Measurements from ENCODE around the gene FAM83E.
"Not testable (repeated sequence)": the region's sequence is repeated elsewhere in the genome, so short reads cannot be mapped to it uniquely, and the experiment has no call there.

FAM83E gene

GRCh38 chr19:48614436-48615230 is at the start of gene FAM83E:
TSS of gene FAM83E (minus strand) at chr19:48615076. CDS start at chr19:48613372, 1,704 bp downstream.
- no peak for FAIRE-seq

DNA sequence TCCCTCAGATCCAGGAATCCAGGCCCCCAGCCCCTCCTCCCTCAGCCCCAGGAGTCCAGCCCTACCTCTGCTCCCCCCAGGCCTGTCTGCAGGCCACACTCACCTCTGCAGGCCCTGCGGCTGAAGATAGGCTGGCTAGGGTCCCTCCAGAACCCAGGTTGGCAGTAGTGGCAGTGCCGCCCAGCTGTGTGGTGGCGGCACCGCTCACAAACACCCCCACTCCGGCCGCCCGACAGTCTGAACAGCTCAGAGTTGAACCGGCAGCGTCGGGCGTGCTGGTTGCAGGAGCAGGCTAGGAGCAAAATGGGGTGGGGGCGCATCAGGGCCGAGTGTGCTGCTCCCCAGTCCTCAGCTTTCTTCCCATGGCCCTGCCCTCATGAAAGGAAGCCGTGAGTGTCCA is 49.6 kb upstream of the FAM83E start:
- FAIRE-seq = no peak

DNA sequence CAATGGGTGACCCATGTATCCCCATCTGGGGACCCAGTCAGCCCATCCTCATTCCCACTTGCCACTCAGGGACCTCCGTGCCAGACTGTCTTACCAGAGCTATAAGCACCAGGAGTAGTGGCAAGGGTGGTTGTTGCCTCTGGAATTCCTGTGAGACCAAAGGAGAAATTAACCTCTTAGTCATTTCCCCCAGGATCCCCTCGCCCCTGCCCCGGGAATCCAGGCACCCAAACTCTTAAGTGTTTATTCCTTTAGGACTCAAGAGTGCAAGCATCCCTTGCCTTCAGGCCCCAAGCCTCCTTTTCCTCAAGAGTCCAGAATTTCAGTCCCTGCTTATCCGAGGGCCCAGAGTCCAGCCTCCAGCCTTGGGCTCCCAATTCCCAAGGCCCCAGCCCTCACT is 48.8 kb upstream of the FAM83E start:
- FAIRE-seq = no peak

- no peak for FAIRE-seq
Measured at GRCh38 chr19:48661711-48662090, 46.8 kb upstream of the FAM83E start.

GRCh38 chr19:48660852-48661710 is 46.2 kb upstream of the FAM83E start:
- peak; percentile 99 for FAIRE-seq

DNA sequence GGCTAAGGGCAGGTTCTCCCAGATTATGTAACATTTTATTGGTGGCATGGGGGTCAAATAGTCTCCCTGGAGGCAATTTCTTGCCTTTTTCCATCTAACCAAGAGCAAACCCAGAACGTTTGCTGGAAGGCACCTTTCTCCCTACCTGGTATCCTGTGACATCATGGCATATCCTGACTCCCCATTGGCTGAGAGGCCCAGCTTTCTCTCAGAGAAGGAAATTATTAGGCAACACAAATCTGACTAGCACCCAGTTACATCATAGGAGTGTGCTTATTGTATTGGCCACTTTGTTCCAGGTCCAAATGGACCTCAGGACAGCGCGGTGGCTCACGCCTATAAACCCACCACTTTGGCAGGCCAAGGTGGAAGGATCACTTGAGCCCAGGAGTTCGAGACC is 44.9 kb upstream of the FAM83E start:
- no peak for FAIRE-seq

- FAIRE-seq = no peak
Measured at GRCh38 chr19:48658483-48658882, 43.6 kb upstream of the FAM83E start.

- FAIRE-seq = not testable (repeated sequence)
Measured at GRCh38 chr19:48657828-48658227, 43.0 kb upstream of the FAM83E start.

DNA sequence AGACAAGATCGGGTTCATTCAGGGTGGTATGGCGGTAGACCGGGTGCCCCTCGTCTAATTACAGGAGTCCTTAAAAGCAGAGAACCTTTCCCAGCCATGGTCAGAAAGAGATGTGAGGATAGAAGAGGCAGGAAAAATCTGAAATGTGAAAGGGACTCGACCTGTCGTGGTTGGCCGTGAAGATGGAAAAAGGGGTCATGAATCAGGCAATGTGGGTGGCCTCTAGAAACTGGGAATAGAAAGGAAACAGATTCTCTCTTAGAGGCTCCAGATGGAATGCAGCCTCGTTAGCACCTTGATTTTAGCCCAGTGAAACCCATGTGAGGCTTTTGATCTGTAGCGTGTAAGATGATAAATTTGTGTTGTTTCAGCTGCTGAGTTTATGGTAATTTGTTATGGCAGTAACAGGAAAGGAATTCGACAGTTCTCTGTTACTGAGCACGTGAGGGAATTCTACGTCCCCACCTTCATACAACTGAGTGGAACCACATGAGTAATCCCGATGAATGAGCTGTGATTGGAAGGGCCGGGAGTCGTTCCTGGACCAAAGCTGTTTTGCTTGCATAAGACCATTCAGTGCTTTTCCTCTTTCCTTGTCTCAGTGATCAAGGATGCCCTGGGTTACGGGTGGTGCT is 42.1 kb upstream of the FAM83E start:
- no peak for FAIRE-seq

DNA sequence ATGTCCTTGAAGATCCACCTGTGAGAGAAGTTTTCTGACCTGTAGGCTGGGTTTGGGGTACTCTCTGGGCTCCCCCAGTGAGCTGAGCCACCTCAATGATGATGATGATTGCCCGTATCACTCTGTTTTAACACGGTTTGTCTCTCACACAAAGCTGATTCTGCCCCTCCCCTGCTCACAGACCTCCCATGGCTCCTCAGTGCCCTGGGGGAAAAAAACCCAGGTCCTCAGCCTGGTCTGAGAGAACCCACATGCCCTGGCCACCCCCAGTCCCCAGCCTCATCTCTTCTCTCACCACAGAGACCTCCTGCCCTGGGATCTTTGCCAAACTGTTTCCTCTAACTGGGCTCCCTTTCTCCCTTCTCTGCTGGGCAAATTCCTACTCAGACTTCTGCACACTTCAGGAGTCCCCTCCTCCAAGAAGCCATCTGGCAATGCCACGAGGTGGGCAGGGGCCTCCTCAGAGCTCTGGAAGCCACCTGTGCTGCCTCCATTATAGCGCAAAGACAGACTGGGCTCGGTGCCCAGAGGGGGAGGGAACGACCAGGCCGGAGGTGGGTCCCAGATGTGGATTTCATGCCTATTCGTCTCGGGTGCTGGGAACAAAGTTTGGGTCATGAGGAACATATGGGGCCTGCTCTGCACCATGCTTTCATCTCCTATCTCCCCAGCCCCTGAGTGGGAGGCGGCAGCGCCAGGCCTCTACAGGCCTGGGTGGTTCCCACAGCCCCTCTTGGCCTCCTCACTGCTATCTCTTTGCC is 39.6 kb upstream of the FAM83E start:
- FAIRE-seq = no peak

GRCh38 chr19:48651683-48652048 is 36.8 kb upstream of the FAM83E start:
- no peak for FAIRE-seq

GRCh38 chr19:48650974-48651682 is 36.3 kb upstream of the FAM83E start:
- FAIRE-seq = no peak

DNA sequence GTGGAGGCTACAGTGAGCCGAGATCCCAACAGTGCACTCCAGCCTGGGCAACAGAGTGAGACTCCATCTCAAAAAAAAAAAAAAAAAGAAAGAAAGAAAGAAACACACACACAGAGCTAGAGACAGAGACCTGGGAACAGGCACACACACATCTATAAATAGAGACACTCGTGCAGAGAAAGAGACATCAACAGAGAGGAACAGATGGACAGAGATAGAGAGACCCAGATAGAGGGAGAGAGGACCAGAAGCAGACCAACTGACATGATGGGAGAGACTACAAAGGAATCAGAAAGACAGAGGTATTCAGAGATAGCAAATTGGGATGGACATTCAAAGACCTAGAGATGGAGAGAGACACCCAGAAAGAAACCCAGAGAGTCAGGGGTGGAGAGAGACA is 33.3 kb upstream of the FAM83E start:
- no peak for FAIRE-seq

DNA sequence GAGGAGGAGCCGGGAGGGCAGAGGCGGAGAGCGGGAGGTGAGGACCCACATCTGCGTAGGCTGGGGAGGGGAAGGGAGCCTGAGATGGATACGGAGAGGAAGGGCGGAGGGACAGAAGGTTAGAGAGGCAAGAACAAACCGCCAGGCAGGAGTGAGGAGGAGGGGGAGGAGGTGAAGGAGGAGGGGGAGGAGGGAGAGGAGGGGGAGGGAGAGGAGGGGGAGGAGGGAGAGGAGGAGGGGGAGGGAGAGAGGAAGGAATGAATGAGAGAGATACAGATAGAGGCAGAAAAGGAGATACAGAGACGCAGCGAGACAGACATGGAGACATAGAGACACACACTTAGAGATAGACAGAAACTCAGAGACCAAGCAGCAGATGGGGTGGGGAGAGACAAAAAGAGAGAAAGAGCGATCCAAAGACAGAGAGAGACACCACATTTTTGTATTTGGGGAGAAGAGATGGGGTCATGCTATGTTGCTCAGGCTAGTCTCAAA is 31.9 kb upstream of the FAM83E start:
- no peak for FAIRE-seq

- FAIRE-seq = no peak
Measured at GRCh38 chr19:48646001-48646721, 31.3 kb upstream of the FAM83E start, which contains the start of gene CA11. TSS of gene CA11 (minus strand) at chr19:48646187. CDS start at chr19:48645632, 555 bp downstream.

DNA sequence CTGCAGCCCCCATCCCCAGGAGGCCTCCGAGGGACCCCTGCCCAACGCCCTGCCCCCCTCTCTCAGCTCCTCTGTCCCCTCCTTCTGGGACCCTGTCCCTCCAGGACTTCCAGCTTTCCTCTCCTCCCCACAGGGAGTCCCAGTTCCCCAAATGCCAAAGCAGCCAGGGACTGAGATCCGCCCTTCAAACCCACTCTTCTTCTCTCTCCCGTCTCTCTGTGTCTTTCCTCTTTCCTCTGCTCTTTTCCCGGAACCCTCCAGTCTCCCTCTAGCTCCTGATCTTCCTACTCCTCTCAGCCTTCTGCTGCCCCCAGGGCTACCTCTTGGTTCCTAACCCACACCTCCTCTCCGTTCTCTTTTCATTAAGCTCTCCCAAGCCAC is 30.7 kb upstream of the FAM83E start:
- FAIRE-seq = no peak

DNA sequence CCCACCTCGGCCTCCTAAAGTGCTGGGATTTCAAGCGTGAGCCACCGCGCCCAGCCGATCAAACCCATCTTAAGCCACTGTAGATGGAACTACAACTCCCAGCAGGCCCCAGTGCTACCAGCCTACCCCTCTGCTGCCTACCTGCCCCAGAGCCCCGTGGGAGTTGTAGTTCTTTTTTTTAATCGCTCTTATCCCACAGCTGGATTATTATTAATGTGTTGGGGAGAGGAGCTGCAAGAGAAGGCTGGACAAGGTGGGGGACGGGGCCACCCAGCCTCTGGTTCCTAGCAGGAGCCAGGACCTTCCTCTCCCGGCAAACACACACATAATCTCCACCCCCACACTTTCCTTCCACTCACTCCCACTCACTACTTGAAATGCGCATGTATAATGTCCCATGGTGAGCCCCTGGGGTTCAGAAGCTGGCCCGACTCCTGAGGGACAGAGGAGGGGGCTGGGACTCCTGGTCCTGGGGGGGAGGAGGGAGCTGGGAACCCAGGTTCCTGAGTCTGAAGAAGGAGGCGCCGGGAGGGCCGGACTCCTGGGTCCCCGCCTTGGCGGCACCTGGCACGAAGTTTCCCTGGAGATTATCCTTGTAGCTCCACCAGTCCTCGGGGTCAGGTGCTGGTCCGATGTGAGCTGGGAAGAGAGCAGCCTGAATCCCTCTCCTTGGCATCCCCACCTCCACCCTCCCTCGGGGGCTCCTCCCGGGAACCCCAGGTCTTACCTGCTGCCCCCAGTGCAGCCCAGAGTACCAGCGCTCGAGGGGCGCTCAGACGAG is 30.2 kb upstream of the FAM83E start:
- FAIRE-seq = peak; percentile 15

DNA sequence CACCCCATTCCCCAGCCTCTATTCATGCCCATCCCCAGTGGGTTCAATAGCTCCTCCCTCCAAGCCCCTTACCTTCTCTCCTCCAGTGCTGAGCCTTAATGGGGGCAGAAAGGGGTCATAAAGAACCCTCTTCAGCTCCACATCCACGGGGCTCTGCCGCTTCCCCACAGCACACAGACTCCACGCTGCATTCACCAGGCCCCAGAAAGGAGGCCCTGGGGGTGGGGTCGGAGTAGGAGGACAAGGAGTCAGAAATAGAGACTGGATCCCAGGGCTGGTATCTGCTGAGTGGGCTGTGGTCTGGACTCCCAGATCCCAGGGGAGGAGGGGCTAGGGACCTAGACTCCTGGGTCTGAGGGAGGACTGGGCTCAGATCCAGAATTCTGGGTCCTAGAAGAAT is 29.5 kb upstream of the FAM83E start:
- FAIRE-seq = no peak

- FAIRE-seq = no peak
Measured at GRCh38 chr19:48642862-48643261, 28.0 kb upstream of the FAM83E start.

- FAIRE-seq = no peak
Measured at GRCh38 chr19:48641850-48642249, 27.0 kb upstream of the FAM83E start.
